DOHH2 (cell line): ENCODE results near the gene TRAF2.
"Not testable (repeated sequence)": the region's sequence is repeated elsewhere in the genome, so short reads cannot be mapped to it uniquely, and the experiment has no call there.

Source experiments
- H3F3A ChIP-seq: fragments of 200-600 bp; sonication (generic), shearing (Covaris generic); 2 replicates; pipeline ENCODE4 v1.6.0; 2016; ENCODE audit warnings: antibody characterized with exemption, mild to moderate bottlenecking; ENCODE audit not compliant: control insufficient read depth, insufficient read depth
- H3K27ac ChIP-seq: fragments of 200-600 bp; sonication (generic); 2 replicates; pipeline ENCODE4 v1.5.1; 2014; ENCODE audit warnings: low read depth, mild to moderate bottlenecking, low read length, moderate library complexity
- H3K27me3 ChIP-seq: fragments of 200-600 bp; sonication (generic); 2 replicates; pipeline ENCODE4 v1.6.1; 2014; ENCODE audit warnings: mild to moderate bottlenecking, low read length, mixed read lengths; ENCODE audit not compliant: control insufficient read depth
- H3K36me3 ChIP-seq: fragments of 200-600 bp; sonication (generic); 2 replicates; pipeline ENCODE4 v1.6.1; 2014; ENCODE audit warnings: mild to moderate bottlenecking, low read length, moderate library complexity, mixed read lengths; ENCODE audit not compliant: control insufficient read depth
- H3K4me1 ChIP-seq: fragments of 200-600 bp; sonication (generic); 2 replicates; pipeline ENCODE4 v1.6.1; 2014; ENCODE audit warnings: mild to moderate bottlenecking, low read length, mixed read lengths; ENCODE audit not compliant: control insufficient read depth
- H3K4me2 ChIP-seq: fragments of 200-600 bp; sonication (generic); 2 replicates; pipeline ENCODE4 v1.6.0; 2014; ENCODE audit warnings: mild to moderate bottlenecking, low read length, moderate library complexity
- H3K4me3 ChIP-seq: fragments of 200-600 bp; sonication (generic); 2 replicates; pipeline ENCODE4 v1.5.1; 2014; ENCODE audit warnings: mild to moderate bottlenecking, low read length, mixed read lengths
- H3K79me2 ChIP-seq: fragments of 200-600 bp; sonication (generic); 2 replicates; pipeline ENCODE4 v1.6.1; 2014; ENCODE audit warnings: mild to moderate bottlenecking, low read length, mixed read lengths; ENCODE audit not compliant: control insufficient read depth
- H3K9me2 ChIP-seq: fragments of 200-600 bp; sonication (generic); replicated peaks from 2 replicates; pipeline ENCODE4 v1.6.1; 2014; ENCODE audit warnings: mild to moderate bottlenecking, low read length, mixed read lengths; ENCODE audit not compliant: control insufficient read depth
- H3K9me3 ChIP-seq: fragments of 200-600 bp; sonication (generic); 2 replicates; pipeline ENCODE4 v1.6.1; 2014; ENCODE audit warnings: antibody characterized with exemption, low read length, mixed read lengths; ENCODE audit not compliant: control insufficient read depth, insufficient read depth
- H4K20me1 ChIP-seq: fragments of 200-600 bp; sonication (generic); 2 replicates; pipeline ENCODE4 v1.6.0; 2014; ENCODE audit warnings: low read depth, mild to moderate bottlenecking, antibody characterized with exemption, low read length, moderate library complexity; ENCODE audit not compliant: control insufficient read depth, insufficient read depth
- EZH2phosphoT487 ChIP-seq: fragments of 200-600 bp; sonication (generic); IDR thresholded peaks from 2 replicates; pipeline ENCODE4 v1.6.1; 2017; ENCODE audit warnings: borderline replicate concordance, mild to moderate bottlenecking, antibody characterized with exemption, low read length, moderate library complexity, mixed read lengths
- TF ChIP-seq, protein P1 (sequence below): fragments of 200-600 bp; sonication (generic); IDR thresholded peaks from one replicate; pipeline ENCODE4 v1.5.1; 2014; ENCODE audit warnings: antibody characterized with exemption, mild to moderate bottlenecking, low read depth, low read length; ENCODE audit not compliant: poor library complexity, severe bottlenecking

Gene TRAF2

DNA sequence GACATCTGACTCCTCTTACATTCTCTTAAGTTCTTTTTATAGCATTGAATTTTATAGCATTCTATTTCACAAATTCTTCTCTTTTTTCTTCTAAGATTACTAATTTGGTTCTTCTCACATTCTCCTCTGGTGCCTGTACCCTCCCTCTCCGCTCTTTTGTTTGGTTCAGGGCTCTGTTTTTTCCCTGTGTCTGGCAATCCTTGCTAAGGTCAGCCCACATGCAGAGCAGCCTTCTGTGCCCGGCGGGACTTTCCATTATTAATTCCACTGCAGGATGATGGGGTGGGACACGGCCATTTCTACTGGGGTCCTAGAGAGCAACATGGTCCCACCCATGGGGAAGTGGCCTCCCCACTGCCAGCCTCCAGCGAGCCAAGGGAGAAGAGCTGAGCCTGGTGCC, 9.8 kb upstream of the TRAF2 start:
- H3K27ac ChIP-seq, result no peak overlapping the region
- H3K79me2 ChIP-seq, result no peaks in the 10 kb centered on the region
- H3K4me3 ChIP-seq, result no peak overlapping the region
- no peaks in the 10 kb centered on the region for H3K9me2 ChIP-seq
- H3K36me3 ChIP-seq, result no peaks in the 10 kb centered on the region
- H3F3A ChIP-seq, result no peaks in the 10 kb centered on the region
- H3K4me1 ChIP-seq, result no peaks in the 10 kb centered on the region
- TF ChIP-seq EZH2phosphoT487, result no peak
- TF ChIP-seq, protein P1, sequence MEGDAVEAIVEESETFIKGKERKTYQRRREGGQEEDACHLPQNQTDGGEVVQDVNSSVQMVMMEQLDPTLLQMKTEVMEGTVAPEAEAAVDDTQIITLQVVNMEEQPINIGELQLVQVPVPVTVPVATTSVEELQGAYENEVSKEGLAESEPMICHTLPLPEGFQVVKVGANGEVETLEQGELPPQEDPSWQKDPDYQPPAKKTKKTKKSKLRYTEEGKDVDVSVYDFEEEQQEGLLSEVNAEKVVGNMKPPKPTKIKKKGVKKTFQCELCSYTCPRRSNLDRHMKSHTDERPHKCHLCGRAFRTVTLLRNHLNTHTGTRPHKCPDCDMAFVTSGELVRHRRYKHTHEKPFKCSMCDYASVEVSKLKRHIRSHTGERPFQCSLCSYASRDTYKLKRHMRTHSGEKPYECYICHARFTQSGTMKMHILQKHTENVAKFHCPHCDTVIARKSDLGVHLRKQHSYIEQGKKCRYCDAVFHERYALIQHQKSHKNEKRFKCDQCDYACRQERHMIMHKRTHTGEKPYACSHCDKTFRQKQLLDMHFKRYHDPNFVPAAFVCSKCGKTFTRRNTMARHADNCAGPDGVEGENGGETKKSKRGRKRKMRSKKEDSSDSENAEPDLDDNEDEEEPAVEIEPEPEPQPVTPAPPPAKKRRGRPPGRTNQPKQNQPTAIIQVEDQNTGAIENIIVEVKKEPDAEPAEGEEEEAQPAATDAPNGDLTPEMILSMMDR, result no peak
- peaks cover 8% of the 10 kb centered on the region for H3K9me3 ChIP-seq
- no peak overlapping the region for H3K4me2 ChIP-seq
- H3K27me3 ChIP-seq, result peaks cover 8% of the 10 kb centered on the region
- H4K20me1 ChIP-seq, result no peaks in the 10 kb centered on the region

GRCh38 chr9:136880651-136881050, 5.7 kb upstream of the TRAF2 start:
- no peaks in the 10 kb centered on the region for H3K9me3 ChIP-seq
- 0 out of 2 replicates have a peak, but pooled peaks cover 8% of the 10 kb centered on the region for H3K36me3 ChIP-seq

DNA sequence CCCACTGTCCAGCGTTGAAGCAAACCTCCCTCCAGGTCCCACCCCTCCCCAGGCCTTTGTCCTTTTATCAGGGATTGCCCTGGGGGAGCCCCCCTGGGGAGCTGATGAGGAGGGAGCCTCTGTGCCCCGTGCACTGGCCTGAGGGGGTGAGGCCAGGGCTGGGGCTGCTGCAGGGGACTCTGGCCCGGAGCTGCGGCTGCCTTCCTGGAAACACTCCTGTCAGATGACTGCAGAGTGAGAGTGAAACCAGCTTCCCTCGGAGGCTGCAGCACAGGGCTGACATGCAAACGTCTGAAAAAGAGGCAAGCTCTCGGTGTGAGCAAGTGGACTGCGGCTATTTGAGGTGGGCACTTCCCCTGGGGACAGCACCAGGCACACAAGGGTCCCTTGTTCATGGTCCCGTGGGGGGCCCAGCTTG, 4.6 kb upstream of the TRAF2 start:
- H3K79me2 ChIP-seq, result peaks cover 12% of the 10 kb centered on the region
- no peaks in the 10 kb centered on the region for H3K9me2 ChIP-seq
- no peak overlapping the region for H3K4me3 ChIP-seq
- no peaks in the 10 kb centered on the region for H3K9me3 ChIP-seq
- H3K36me3 ChIP-seq, result peaks cover 9% of the 10 kb centered on the region; the same call in 1 of the 2 replicates
- H3K4me2 ChIP-seq, result no peak overlapping the region
- H3F3A ChIP-seq, result no peaks in the 10 kb centered on the region
- H3K4me1 ChIP-seq, result peaks cover 14% of the 10 kb centered on the region
- H4K20me1 ChIP-seq, result 0 out of 2 replicates have a peak, but pooled peaks cover 3% of the 10 kb centered on the region
- no peak overlapping the region for H3K27ac ChIP-seq
- H3K27me3 ChIP-seq, result peaks cover 11% of the 10 kb centered on the region
- TF ChIP-seq, protein P1, result no peak
- TF ChIP-seq EZH2phosphoT487, result no peak

More at GRCh38 chr9:136880651-136881050, 5.7 kb upstream of the TRAF2 start:
- peaks cover 7% of the 10 kb centered on the region for H3K79me2 ChIP-seq
- no peak overlapping the region for H3K4me3 ChIP-seq
- peaks cover 11% of the 10 kb centered on the region for H3K27me3 ChIP-seq
- H3K27ac ChIP-seq, result no peak overlapping the region
- peaks cover 14% of the 10 kb centered on the region for H3K4me1 ChIP-seq
- no peaks in the 10 kb centered on the region for H3F3A ChIP-seq
- no peak overlapping the region for H3K4me2 ChIP-seq
- 0 out of 2 replicates have a peak, but pooled peaks cover 3% of the 10 kb centered on the region for H4K20me1 ChIP-seq
- no peaks in the 10 kb centered on the region for H3K9me2 ChIP-seq
- TF ChIP-seq EZH2phosphoT487, result no peak

DNA sequence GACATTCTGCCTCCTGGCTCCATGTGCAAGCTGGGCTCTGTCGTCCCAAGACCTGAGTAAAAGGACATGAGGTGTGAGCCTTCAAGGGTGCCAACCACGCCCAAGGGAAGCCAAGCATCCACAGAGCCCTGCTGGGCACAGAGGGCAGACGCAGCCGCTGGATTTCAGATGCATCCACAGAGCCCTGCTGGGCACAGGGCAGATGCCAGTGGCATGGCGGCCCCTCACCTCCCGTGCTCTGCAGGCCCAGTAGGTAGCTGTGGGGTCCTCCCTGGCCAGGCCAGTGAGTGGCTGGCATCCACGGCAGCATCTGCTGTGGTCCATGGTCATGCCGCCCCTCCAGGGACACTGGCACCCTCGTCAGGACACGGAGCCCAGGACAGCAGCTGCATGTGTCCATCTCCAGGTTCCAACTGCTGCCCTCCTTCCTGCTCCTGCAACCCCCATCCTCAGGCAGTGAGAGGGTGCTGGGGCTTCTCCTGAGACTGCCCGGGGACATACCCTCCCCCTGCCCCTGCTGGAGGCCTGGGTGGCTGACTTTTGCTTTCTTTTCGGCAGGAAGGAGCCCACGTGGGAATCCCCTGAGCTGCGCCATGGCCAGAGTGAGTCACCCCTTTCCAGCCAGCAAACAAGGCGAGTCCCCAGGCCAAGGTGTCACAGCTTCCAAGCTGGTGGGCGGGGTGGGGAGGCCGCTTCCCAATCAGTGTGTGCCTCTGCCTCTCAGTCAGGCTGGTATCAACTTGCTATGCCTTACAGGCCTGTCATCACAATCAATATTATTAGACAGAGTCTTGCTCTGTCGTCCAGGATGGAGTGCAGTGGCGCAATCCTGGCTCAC, 4.0 kb upstream of the TRAF2 start:
- no peak overlapping the region for H3K4me3 ChIP-seq
- no peaks in the 10 kb centered on the region for H3F3A ChIP-seq
- H4K20me1 ChIP-seq, result 0 out of 2 replicates have a peak, but pooled peaks cover 3% of the 10 kb centered on the region
- no peak overlapping the region for H3K27ac ChIP-seq
- no peak for TF ChIP-seq EZH2phosphoT487
- TF ChIP-seq, protein P1, result no peak
- peaks cover 15% of the 10 kb centered on the region for H3K4me1 ChIP-seq
- no peak overlapping the region for H3K4me2 ChIP-seq
- H3K9me2 ChIP-seq, result no peaks in the 10 kb centered on the region
- H3K36me3 ChIP-seq, result peaks cover 11% of the 10 kb centered on the region; the same call in 1 of the 2 replicates
- H3K27me3 ChIP-seq, result peaks cover 11% of the 10 kb centered on the region
- peaks cover 19% of the 10 kb centered on the region for H3K79me2 ChIP-seq
- H3K9me3 ChIP-seq, result no peaks in the 10 kb centered on the region

GRCh38 chr9:136882947-136883283, 3.4 kb upstream of the TRAF2 start:
- H3K27ac ChIP-seq, H3K4me2 ChIP-seq, H3K9me3 ChIP-seq, H4K20me1 ChIP-seq, H3F3A ChIP-seq, H3K27me3 ChIP-seq, H3K4me3 ChIP-seq, H3K9me2 ChIP-seq: not testable (repeated sequence)
- peaks cover 25% of the 10 kb centered on the region for H3K79me2 ChIP-seq
- H3K36me3 ChIP-seq, result peaks cover 11% of the 10 kb centered on the region; the same call in 1 of the 2 replicates
- peaks cover 18% of the 10 kb centered on the region for H3K4me1 ChIP-seq

DNA sequence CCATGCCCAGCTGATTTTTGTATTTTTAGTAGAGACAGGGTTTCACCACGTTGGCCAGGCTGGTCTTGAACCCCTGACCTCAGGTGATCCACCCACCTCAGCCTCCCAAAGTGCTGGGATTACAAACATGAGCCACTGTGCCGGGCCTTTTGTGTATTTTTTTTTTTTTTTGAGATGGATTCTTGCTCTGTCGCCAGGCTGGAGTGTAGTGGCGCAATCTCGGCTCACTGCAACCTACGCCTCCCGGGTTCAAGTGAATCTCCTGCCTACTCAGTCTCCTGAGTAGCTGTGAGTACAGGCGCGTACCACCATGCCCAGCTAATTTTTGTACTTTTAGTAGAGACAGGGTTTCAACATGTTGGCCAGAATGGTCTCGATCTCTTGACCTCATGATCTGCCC, 2.6 kb upstream of the TRAF2 start:
- H3K36me3 ChIP-seq, result peaks cover 17% of the 10 kb centered on the region
- not testable (repeated sequence) for H3K9me3 ChIP-seq, H4K20me1 ChIP-seq, H3F3A ChIP-seq, H3K27me3 ChIP-seq, H3K4me3 ChIP-seq, H3K27ac ChIP-seq, H3K9me2 ChIP-seq, H3K4me2 ChIP-seq
- H3K4me1 ChIP-seq, result peaks cover 24% of the 10 kb centered on the region
- H3K79me2 ChIP-seq, result peaks cover 32% of the 10 kb centered on the region
